Endothelial cell of umbilical vein (primary cell): ENCODE measurements around the gene GMPPA. TPM values are rescaled to one million over a fixed set of nuclear protein-coding genes. Genes with fewer than 3 reads are reported as not detected.

Source experiments
- BruUV-seq: library from RNA; stranded (reverse); fragments of 400-500 nt; replicated peaks from 2 replicates; lab custom pipeline; 2021; lab: Mats Ljungman, UMichigan
- CTCF ChIA-PET: fragments of 300-600, 350-600 bp; sonication (Branson Sonifier 250); formaldehyde crosslinking; loops from one replicate; lab custom pipeline; 2021; ENCODE audit warnings: antibody characterized with exemption, inconsistent platforms; lab: Charles Lee
- POLR2A ChIA-PET: fragments of 300-600, 350-600 bp; sonication (Branson Sonifier 250); formaldehyde crosslinking; loops from one replicate; lab custom pipeline; 2021; ENCODE audit warnings: antibody characterized with exemption, inconsistent platforms; lab: Charles Lee
- DNase-seq: peaks from one replicate; pipeline ENCODE4 v3.0.0-alpha.2; 2011; ENCODE audit warnings: low read depth, low spot score
- FAIRE-seq: peaks from 2 replicates; lab custom pipeline; 2011; peaks lifted over from hg19 to GRCh38; lab: Jason Lieb, UNC
- H2AFZ ChIP-seq: 2 replicates; pipeline ENCODE4 v1.6.0; 2012; ENCODE audit warnings: low read depth, low read length, control low read depth, inconsistent platforms
- H3K27ac ChIP-seq: 2 replicates; pipeline ENCODE4 v1.5.1; 2011; ENCODE audit warnings: low read depth, mild to moderate bottlenecking, control low read depth, low read length, moderate library complexity; ENCODE audit not compliant: insufficient read depth
- H3K27me3 ChIP-seq, 2 experiments: 2 replicates each; pipeline versions ENCODE4 v1.6.0 to v1.6.1; 2011; ENCODE audit warnings: low read length in 2 of 2, mixed read lengths in 1 of 2; ENCODE audit not compliant: control insufficient read depth in 2 of 2, insufficient read depth in 2 of 2
- H3K36me3 ChIP-seq, 2 experiments: 2 replicates in 1 of 2; 3 replicates in 1 of 2; pipeline ENCODE4 v1.5.1; 2011; ENCODE audit warnings: low read length in 2 of 2, mild to moderate bottlenecking in 1 of 2, moderate library complexity in 1 of 2; ENCODE audit not compliant: control insufficient read depth in 2 of 2, insufficient read depth in 2 of 2; ENCODE audit errors: extremely low read depth in 1 of 2
- H3K4me1 ChIP-seq: 3 replicates; pipeline ENCODE4 v1.5.1; 2011; ENCODE audit warnings: mild to moderate bottlenecking, low read length; ENCODE audit not compliant: control insufficient read depth, insufficient read depth; ENCODE audit errors: extremely low read depth
- H3K4me2 ChIP-seq: 2 replicates; pipeline ENCODE4 v1.6.1; 2011; ENCODE audit warnings: low read length, control low read depth, mixed read lengths; ENCODE audit not compliant: insufficient read depth
- H3K4me3 ChIP-seq, 3 experiments: fragments of 200-600 bp in 1 of 3; sonication (generic), shearing (Covaris generic) in 1 of 3; replicated peaks in 1 of 3; 2 replicates each; pipeline ENCODE4 v1.5.1; 2011 to 2016; ENCODE audit warnings: control low read depth in 3 of 3, low read length in 3 of 3, mild to moderate bottlenecking in 2 of 3, inconsistent platforms in 1 of 3, low read depth in 1 of 3, moderate library complexity in 1 of 3; ENCODE audit not compliant: insufficient read depth in 1 of 3
- H3K79me2 ChIP-seq: 2 replicates; pipeline ENCODE4 v1.6.0; 2012; ENCODE audit warnings: low read length, inconsistent platforms; ENCODE audit not compliant: control insufficient read depth, insufficient read depth
- H3K9ac ChIP-seq: replicated peaks from 2 replicates; pipeline ENCODE3; 2011; ENCODE audit warnings: low read length, control low read depth; ENCODE audit not compliant: insufficient read depth; ENCODE audit errors: extremely low read depth
- H3K9me1 ChIP-seq: replicated peaks from 3 replicates; pipeline ENCODE4 v1.6.0; 2011; ENCODE audit warnings: mild to moderate bottlenecking, low read length; ENCODE audit not compliant: control insufficient read depth, insufficient read depth; ENCODE audit errors: extremely low read depth
- H3K9me3 ChIP-seq: replicated peaks from 2 replicates; pipeline ENCODE4 v1.5.1; 2012; ENCODE audit warnings: low read length, inconsistent platforms; ENCODE audit not compliant: control insufficient read depth, insufficient read depth
- H4K20me1 ChIP-seq: replicated peaks from 2 replicates; pipeline ENCODE3; 2011; ENCODE audit warnings: mild to moderate bottlenecking, low read length; ENCODE audit not compliant: control insufficient read depth, insufficient read depth; ENCODE audit errors: extremely low read depth
- EZH2 ChIP-seq: IDR thresholded peaks from 2 replicates; pipeline ENCODE4 v1.6.1; 2012; ENCODE audit warnings: borderline replicate concordance, low read depth, mild to moderate bottlenecking, moderate library complexity, low read length, inconsistent platforms; ENCODE audit not compliant: severe bottlenecking
- GATA2 ChIP-seq: IDR thresholded peaks from 2 replicates; pipeline ENCODE4 v1.7.0; 2011; ENCODE audit warnings: low read depth, mild to moderate bottlenecking, moderate library complexity, mixed read lengths, low read length; ENCODE audit not compliant: insufficient read length, insufficient read depth
- MAX ChIP-seq: IDR thresholded peaks from 2 replicates; pipeline ENCODE4 v1.6.1; 2011; ENCODE audit not compliant: insufficient read depth, insufficient read length
- dilution Hi-C: fragments of 300-500 bp; cut with MboI; formaldehyde crosslinking; loops from one replicate; pipeline ENCODE4 v1.15.0; 2019; ENCODE audit warnings: low sequenced_read_pairs; ENCODE audit not compliant: extremely low pct_ligation_motif_present
- intact Hi-C: fragments of 100-400 bp; cut with micrococcal nuclease; formaldehyde crosslinking; loops from one replicate; pipeline ENCODE4 v1.10.0; 2022
- polyA plus RNA-seq, 4 experiments: library from polyadenylated mRNA; depleted of rRNA in 3 of 4; stranded (reverse) in 3 of 4; unstranded in 1 of 4; fragments of >200 nt; gene quantifications; 2 replicates each; pipeline versions ENCODE4 v1.2.1 to v1.2.3, GENCODE V29; 2011 to 2012; ENCODE audit warnings: missing spikeins in 1 of 4
- total RNA-seq: library from RNA; stranded (reverse); gene quantifications from 2 replicates; pipeline ENCODE4 v1.2.3, GENCODE V29; 2021

The GMPPA gene
- total and polyA plus RNA-seq, 2 donors (not counting 3 experiments of a cell fraction or from before 2014, with no cell fraction given), result 39.1 to 104 TPM

- no peak overlapping the region for H3K4me3 ChIP-seq
- no peak overlapping the region for H3K4me2 ChIP-seq
- H3K27me3 ChIP-seq, result peaks cover 61 to 64% of the 10 kb centered on the region in 2 experiments
- peak; percentile 79 for TF ChIP-seq EZH2
- TF ChIP-seq MAX, result no peak
- H4K20me1 ChIP-seq, result no peaks in the 10 kb centered on the region
- no peaks in the 10 kb centered on the region for H3K79me2 ChIP-seq
- H3K4me1 ChIP-seq, result no peaks in the 10 kb centered on the region
- no peaks in the 10 kb centered on the region for H3K9me3 ChIP-seq
- H3K36me3 ChIP-seq, result no peaks in the 10 kb centered on the region
- dilution Hi-C loops, result no loop called here
- no peak overlapping the region for H2AFZ ChIP-seq
- CTCF ChIA-PET, result interaction anchor here (1.7 to 12.6 kb wide), 3 partner anchors 13 to 121 kb away, joined by 6 to 731 read pairs (median 329); partner anchors contain the start of gene GMPPA
- H3K9me1 ChIP-seq, result no peaks in the 10 kb centered on the region
- FAIRE-seq, result no peak
- no peak overlapping the region for H3K9ac ChIP-seq
- no TSS peak for BruUV-seq
- POLR2A ChIA-PET, result no interaction called here
- DNase-seq, result no peak
- intact Hi-C loops, result no loop called here
- no peak overlapping the region for H3K27ac ChIP-seq
Measured at GRCh38 chr2:219523031-219523671, 24.5 kb downstream of the GMPPA start.

GRCh38 chr2:219524817-219525216 lies 26.1 kb downstream of the GMPPA start:
- H3K4me1 ChIP-seq, result no peaks in the 10 kb centered on the region
- no peak overlapping the region for H3K4me3 ChIP-seq
- DNase-seq (no peak), FAIRE-seq (no peak)
- H3K9me1 ChIP-seq, result no peaks in the 10 kb centered on the region
- no peaks in the 10 kb centered on the region for H3K79me2 ChIP-seq
- TF ChIP-seq GATA2 (no peak), EZH2 (peak; percentile 43)
- H3K36me3 ChIP-seq, result no peaks in the 10 kb centered on the region
- H3K9ac ChIP-seq, result no peak overlapping the region
- CTCF ChIA-PET, result interaction anchor here (1.7 to 12.6 kb wide), 4 partner anchors 13 to 122 kb away, joined by 4 to 731 read pairs (median 168); partner anchors contain the start of gene GMPPA
- no peak overlapping the region for H2AFZ ChIP-seq
- no TSS peak for BruUV-seq
- dilution Hi-C loops (no loop called here), intact Hi-C loops (no loop called here)
- peaks cover 69 to 72% of the 10 kb centered on the region in 2 experiments for H3K27me3 ChIP-seq
- POLR2A ChIA-PET, result no interaction called here
- no peaks in the 10 kb centered on the region for H3K9me3 ChIP-seq
- H3K4me2 ChIP-seq, result no peak overlapping the region
- H4K20me1 ChIP-seq, result no peaks in the 10 kb centered on the region
- no peak overlapping the region for H3K27ac ChIP-seq
